Stimulated activated CD8-positive, alpha-beta memory T cell treated with anti-CD3 and anti-CD28 coated beads, Interleukin-15, amount 100 ng/mL, for 24 hours (primary cell): ENCODE results near the gene ATP6V0E1.

Source experiments
- DNase-seq: peaks from one replicate; pipeline ENCODE4 v3.0.0-alpha.2; 2020; ENCODE audit warnings: low read depth

Gene ATP6V0E1

GRCh38 chr5:173078878-173079277 lies 95.3 kb downstream of the ATP6V0E1 start:
- no peak for DNase-seq
